Stimulated activated CD4-positive, alpha-beta T cell treated with anti-CD3 and anti-CD28 coated beads, Interleukin-1b, Interleukin-23, amount 100 ng/mL, for 4 hours (primary cell): ENCODE measurements around the gene HGF.

Source experiments
- DNase-seq, 2 donors: peaks; one replicate each; pipeline ENCODE4 v3.0.0-alpha.2; 2020; ENCODE audit warnings: low read depth in 2 of 2

Gene HGF

DNA sequence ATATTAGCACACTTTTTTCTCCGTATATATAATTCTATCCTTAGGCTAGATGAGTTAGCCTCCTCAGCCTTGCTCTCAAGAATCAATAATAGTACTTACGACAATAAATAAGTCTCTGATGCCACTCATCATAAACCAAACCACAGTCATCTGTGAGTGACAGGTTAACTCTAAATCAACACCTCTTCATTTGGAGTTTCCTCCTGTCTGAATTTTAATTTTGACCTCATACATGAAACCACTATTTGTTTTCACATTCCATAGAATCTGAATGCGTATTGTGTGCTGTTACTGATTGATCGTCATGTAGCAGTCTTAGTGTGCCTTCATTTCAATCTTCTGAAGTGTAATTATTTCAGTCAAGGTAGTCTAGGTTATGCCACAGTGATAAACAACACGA is 85.8 kb downstream of the HGF start:
- DNase-seq, result no peak

- no peak for DNase-seq
Measured at GRCh38 chr7:81682873-81683272, 87.0 kb downstream of the HGF start.

GRCh38 chr7:81680120-81680519 is 89.7 kb downstream of the HGF start:
- DNase-seq, result no peak

DNA sequence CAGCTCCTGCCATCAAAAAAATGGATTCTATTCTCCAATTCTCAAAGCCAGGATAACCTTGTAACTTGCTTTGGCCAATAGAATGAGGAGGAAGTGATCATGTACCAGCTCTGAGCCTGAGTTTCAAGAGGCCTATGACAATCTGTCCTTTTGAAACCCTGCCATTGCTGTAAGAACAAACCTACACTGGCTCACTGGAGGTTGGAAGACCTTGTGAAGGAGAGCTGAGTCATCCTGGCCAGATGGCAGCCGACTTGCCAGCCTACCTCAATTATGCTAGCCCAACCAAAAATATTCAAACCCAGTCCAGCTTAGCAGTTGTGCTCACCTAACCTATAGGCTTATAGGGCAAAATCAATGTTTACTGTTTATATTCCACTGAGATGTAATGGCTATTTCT is 93.0 kb downstream of the HGF start:
- no peak for DNase-seq

- DNase-seq, result no peak
Measured at GRCh38 chr7:81676105-81676811, 93.6 kb downstream of the HGF start.

DNA sequence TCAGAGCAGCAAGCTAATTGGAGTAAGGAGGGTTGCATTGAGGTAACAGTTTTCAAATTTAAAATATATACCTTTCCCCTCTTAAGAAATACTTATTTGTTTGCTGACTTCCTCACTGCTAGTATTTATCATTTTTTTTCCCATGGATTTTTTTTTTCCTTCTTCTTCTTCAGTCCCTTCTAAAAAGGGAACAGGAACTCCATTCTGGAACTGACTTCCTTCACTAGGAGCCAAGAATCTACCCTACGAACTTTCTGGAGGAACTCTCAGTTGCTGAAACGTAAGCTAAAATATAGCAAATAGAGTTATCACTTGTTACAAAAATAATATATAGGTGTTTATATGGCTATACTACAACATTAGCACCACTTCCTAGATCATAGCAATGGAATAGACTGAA is 95.4 kb downstream of the HGF start:
- no peak for DNase-seq

- no peak for DNase-seq
Measured at GRCh38 chr7:81672872-81673271, 97.0 kb downstream of the HGF start.

GRCh38 chr7:81669476-81670105 is 100.3 kb downstream of the HGF start:
- DNase-seq, result no peak

GRCh38 chr7:81666209-81666608 is 103.6 kb downstream of the HGF start:
- no peak for DNase-seq

GRCh38 chr7:81665236-81665635 is 104.6 kb downstream of the HGF start:
- no peak for DNase-seq

- no peak for DNase-seq
Measured at GRCh38 chr7:81664304-81664703, 105.5 kb downstream of the HGF start.

DNA sequence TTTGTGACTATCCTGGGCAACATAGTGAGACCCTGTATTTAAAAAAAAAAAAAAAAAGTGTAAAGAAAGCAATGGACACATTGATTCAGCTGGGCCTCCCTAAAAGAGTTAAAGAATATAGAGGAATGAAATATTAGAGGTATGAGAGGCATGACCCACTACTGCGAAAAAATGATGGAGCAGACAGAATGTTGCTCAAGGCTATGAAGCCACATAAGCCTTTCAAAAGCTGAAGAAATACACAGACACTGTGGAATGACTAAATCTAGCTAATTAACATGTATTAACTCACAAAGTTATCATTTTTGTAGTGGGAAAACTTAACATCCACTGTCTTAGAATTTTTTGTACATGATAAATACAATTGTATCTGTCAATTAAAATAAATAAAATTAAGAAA is 107.3 kb downstream of the HGF start:
- no peak for DNase-seq

GRCh38 chr7:81659697-81660395 is 110.0 kb downstream of the HGF start:
- DNase-seq, result no peak

- DNase-seq, result no peak
Measured at GRCh38 chr7:81657551-81657950, 112.3 kb downstream of the HGF start.

- no peak for DNase-seq
Measured at GRCh38 chr7:81655271-81655670, 114.6 kb downstream of the HGF start.

DNA sequence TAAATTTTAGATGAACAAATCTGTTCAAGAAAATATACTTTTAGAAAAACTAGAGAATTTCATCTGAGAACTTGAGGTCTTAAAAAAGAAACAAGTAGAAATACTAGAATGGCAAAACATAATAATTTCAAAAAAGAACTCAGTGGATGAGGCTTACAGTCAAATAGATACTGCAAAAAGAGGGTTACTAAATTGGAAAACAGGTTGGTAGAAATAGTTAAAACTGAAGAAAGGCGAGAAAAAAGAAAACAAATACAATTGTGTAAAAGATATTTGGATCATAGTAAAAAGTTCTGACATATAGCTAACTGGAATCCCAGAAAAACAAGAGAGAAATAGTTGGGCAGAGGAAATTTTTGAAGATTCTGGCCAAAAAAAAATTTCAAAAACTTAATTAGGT is 117.6 kb downstream of the HGF start:
- no peak for DNase-seq
